ENCODE measurements around the gene PRDX2.

The PRDX2 gene

GRCh38 chr19:12752056-12752781, 49.4 kb downstream of the PRDX2 start:
- DNase-seq (ENCODE audit: low read depth in 3 of 3), result no peak

- no peak for DNase-seq (ENCODE audit: low read depth in 3 of 3)
These were observed 50.0 kb downstream of the PRDX2 start, which contains the start of gene BEST2 for GRCh38 chr19:12751635-12752034. TSS of gene BEST2 (plus strand) at chr19:12751791. CDS start at chr19:12752593, 802 bp downstream.

- DNase-seq (ENCODE audit: low read depth in 3 of 3), result no peak
These were observed 50.7 kb downstream of the PRDX2 start for GRCh38 chr19:12750851-12751250.

DNA sequence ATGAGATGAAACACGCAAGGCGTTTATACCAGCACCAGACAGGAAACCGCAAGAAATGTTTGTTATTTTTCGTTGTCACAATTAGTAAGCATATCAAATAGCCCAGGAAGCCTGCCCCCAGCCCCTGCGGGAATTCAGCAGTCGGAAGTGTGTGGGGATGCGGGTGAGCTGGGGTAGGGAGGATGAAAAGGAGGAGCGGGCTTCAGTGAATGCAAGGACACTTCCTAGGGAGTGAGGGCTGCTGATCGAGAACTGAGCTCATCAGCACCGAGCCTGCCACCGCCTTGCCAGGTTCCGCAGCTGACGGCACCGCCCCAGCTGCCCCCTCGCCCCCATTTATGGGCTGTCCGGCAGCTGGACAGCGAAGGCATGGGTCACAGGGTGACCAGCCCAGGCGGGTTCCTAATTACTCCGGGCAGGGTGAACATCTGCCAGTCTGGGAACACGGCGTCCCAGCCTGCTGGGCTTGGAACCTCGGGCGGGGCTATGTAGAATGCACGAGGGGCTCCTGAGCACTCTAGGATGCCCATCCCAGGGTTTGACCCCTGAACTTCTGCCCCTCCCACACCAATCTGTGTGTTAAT, 51.6 kb downstream of the PRDX2 start:
- DNase-seq (ENCODE audit: low read depth in 3 of 3), result no peak

DNA sequence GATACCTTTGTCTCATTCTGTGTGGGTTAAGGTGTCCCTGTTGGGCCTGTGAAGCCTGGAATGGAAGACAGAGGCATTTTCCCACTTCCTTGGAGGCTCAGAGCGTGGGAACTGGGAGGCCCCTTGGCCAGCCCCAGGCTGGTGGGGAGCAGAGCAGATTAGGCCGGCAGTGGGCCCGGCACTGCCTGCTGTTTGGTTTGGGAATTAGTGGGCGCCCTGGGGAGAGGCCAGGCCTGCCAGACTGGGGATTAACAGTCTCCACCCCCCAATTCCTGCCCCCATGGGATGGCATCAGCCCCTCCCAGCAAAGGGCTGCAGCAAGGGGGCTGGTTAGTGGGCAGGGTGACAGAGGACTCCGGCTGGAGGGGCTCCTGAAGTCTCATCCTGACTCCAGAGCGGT, 53.1 kb downstream of the PRDX2 start:
- DNase-seq (ENCODE audit: low read depth in 3 of 3), result no peak
